K562 (cell line): ENCODE data around the gene MCM9. TPM values are rescaled to one million over a fixed set of nuclear protein-coding genes. Genes with fewer than 3 reads are reported as not detected.

ENCODE experiments used
- GTF2F1 ChIP-seq: IDR thresholded peaks from 2 replicates; pipeline ENCODE4 v1.6.1; 2011; ENCODE audit warnings: low read depth, low read length, improper control_type of control experiment
- HNRNPL ChIP-seq: fragments of 200-400 bp; formaldehyde crosslinking; IDR thresholded peaks from 2 replicates; pipeline ENCODE4 v1.6.1; 2017; ENCODE audit warnings: low read depth, mild to moderate bottlenecking, low read length
- HNRNPUL1 ChIP-seq: fragments of 200-400 bp; formaldehyde crosslinking; IDR thresholded peaks from 2 replicates; pipeline ENCODE4 v1.6.1; 2017; ENCODE audit warnings: low read length
- KHSRP ChIP-seq: fragments of 450-650 bp; IDR thresholded peaks from 2 replicates; pipeline ENCODE4 v1.6.1; 2017
- MAFK ChIP-seq: IDR thresholded peaks from 2 replicates; pipeline ENCODE4 v1.6.1; 2011; ENCODE audit warnings: low read length, improper control_type of control experiment
- MTA2 ChIP-seq: fragments of 450-650 bp; IDR thresholded peaks from 2 replicates; pipeline ENCODE4 v1.6.1; 2016; ENCODE audit warnings: low read depth
- NCOA2 ChIP-seq, 2 experiments: fragments of 450-650 bp; IDR thresholded peaks; 2 replicates each; pipeline ENCODE4 v1.6.1; 2018; ENCODE audit warnings: mild to moderate bottlenecking in 2 of 2, moderate library complexity in 1 of 2; ENCODE audit not compliant: partially characterized antibody in 2 of 2
- NR0B1 ChIP-seq: fragments of 450-650 bp; IDR thresholded peaks from one replicate; pipeline ENCODE4 v1.6.1; 2018; ENCODE audit warnings: mild to moderate bottlenecking, moderate library complexity; ENCODE audit not compliant: partially characterized antibody
- ZBTB1 ChIP-seq: sonication (generic); formaldehyde crosslinking; IDR thresholded peaks from 2 replicates; pipeline ENCODE4 v1.8.1; 2023; ENCODE audit warnings: missing genetic modification reagents, low read depth, mild to moderate bottlenecking, borderline replicate concordance
- ZEB2 ChIP-seq: fragments of 450-650 bp; IDR thresholded peaks from 2 replicates; pipeline ENCODE4 v1.6.1; 2016
- ZNF23 ChIP-seq: fragments of 250-450 bp; sonication (Bioruptor Pico); IDR thresholded peaks from 2 replicates; pipeline ENCODE4 v1.4.0; 2020; ENCODE audit warnings: mild to moderate bottlenecking
- ZNF354B ChIP-seq: fragments of 250-450 bp; sonication (Bioruptor Pico); IDR thresholded peaks from 2 replicates; pipeline ENCODE4 v1.4.0; 2020
- ZNF398 ChIP-seq: fragments of 250-450 bp; sonication (Bioruptor Pico); IDR thresholded peaks from 2 replicates; pipeline ENCODE4 v1.8.0; 2021; ENCODE audit warnings: moderate library complexity, mild to moderate bottlenecking, inconsistent platforms
- ZNF740 ChIP-seq, 3 experiments: fragments of 200-800 bp in 1 of 3; sonication (Bioruptor generic) in 1 of 3; sonication (generic) in 1 of 3; formaldehyde crosslinking in 1 of 3; IDR thresholded peaks; 2 replicates each; pipeline versions ENCODE4 v1.6.1 to v1.8.0; 2016 to 2022; ENCODE audit warnings: mild to moderate bottlenecking in 2 of 3, missing compliant biosample characterization in 2 of 3, missing genetic modification characterization in 2 of 3, missing genetic modification reagents in 1 of 3
- ZNF766 ChIP-seq: fragments of 200-800 bp; sonication (Bioruptor generic); conservative IDR thresholded peaks from 2 replicates; pipeline ENCODE4 v1.6.1; 2016; ENCODE audit warnings: missing genetic modification characterization, missing compliant biosample characterization
- polyA plus RNA-seq, 8 experiments: library from polyadenylated mRNA; depleted of rRNA in 4 of 8; stranded (reverse) in 5 of 8; unstranded in 3 of 8; fragments of >200 nt; fragmentation: Nextera tagmentation in 2 of 8; fragmentation: Illumina TruSeq in 1 of 8; extraction: Ambion mirVana in 2 of 8; extraction: Trizol in 1 of 8; gene quantifications; 2 replicates each; pipeline versions ENCODE4 v1.2.1 to v1.2.3, GENCODE V29; 2011 to 2014; ENCODE audit warnings: inconsistent platforms in 1 of 8, missing spikeins in 1 of 8
- total RNA-seq, 7 experiments: library from RNA; depleted of rRNA in 6 of 7; stranded (reverse); fragments of >200 nt in 6 of 7; fragmentation: Illumina TruSeq in 2 of 7; extraction: Trizol in 2 of 7; gene quantifications; 2 replicates each; pipeline versions ENCODE4 v1.2.1 to v1.2.3, GENCODE V29; 2011 to 2021; ENCODE audit warnings: low replicate concordance in 1 of 7
- TF ChIP-seq, protein P1 (sequence below): sonication (generic); formaldehyde crosslinking; IDR thresholded peaks from 2 replicates; pipeline ENCODE4 v1.8.1; 2023; ENCODE audit warnings: mild to moderate bottlenecking, missing genetic modification reagents
- TF ChIP-seq, protein P2 (sequence below): sonication (generic); formaldehyde crosslinking; IDR thresholded peaks from 2 replicates; pipeline ENCODE4 v1.8.0; 2022; ENCODE audit warnings: missing genetic modification reagents, mild to moderate bottlenecking, moderate library complexity, borderline replicate concordance
- TF ChIP-seq, protein P3 (sequence below): fragments of 450-650 bp; formaldehyde crosslinking; IDR thresholded peaks from 2 replicates; pipeline ENCODE4 v1.4.0; 2020; ENCODE audit warnings: mild to moderate bottlenecking, mixed read lengths

The MCM9 gene
- total and polyA plus RNA-seq, 9 of the 15 experiments (the other 6 are each of a cell fraction or from before 2014, with no cell fraction given), result 4.8 to 16.7 (median 11.6) TPM

DNA sequence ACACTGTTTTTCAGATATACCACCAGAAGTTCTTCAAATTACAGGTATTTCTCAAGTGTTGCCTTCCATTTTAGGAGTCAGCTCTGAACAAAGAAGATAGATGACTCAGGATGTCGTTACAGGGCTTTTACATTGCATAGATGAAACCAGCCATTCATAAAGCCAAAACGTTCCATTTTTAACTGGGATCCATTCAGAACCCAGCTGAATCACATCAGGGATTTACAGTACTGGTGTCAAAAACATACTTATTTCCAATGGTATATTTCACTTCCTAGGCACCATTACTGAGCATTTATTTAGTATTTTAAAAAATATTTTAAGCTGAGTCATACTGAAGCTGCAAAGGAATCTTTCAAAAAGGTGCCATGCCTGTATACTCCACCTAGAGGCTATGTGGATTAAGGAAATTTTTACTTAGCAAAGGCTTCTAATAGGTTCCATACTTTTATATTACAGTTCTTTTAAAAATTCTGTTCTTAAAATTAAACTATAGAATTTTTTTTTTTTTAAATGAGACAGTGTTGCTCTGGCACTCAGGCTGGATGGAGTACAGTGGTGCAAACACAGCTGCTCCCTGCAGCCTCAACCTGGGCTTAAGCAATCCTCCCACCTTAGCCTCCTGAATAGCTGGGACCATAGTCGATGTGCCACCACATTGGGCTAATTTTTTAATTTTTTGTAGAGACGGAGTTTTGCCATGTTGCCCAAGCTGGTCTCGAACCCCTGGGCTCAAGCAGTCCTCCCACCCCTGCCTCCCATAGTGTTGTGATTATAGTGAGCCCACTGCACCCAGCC, 38.4 kb downstream of the MCM9 start (continued):
- no peak for TF ChIP-seq NR0B1
- TF ChIP-seq ZBTB1 (CRISPR knock-in tag), result no peak
- TF ChIP-seq ZNF398, result no peak
- no peak for TF ChIP-seq ZNF740 (CRISPR knock-in tag; IDR thresholded peaks at IDR 0.05)
- no peak for TF ChIP-seq ZNF740 (tag; IDR thresholded peaks at IDR 0.05)
- no peak for TF ChIP-seq NCOA2 (IDR thresholded peaks at IDR 0.05; ENCODE audit: partially characterized antibody in 2 of 2)
- TF ChIP-seq ZNF766 (CRISPR knock-in tag), result no peak; the same call in 1 of the 2 replicates
- TF ChIP-seq, protein P1, sequence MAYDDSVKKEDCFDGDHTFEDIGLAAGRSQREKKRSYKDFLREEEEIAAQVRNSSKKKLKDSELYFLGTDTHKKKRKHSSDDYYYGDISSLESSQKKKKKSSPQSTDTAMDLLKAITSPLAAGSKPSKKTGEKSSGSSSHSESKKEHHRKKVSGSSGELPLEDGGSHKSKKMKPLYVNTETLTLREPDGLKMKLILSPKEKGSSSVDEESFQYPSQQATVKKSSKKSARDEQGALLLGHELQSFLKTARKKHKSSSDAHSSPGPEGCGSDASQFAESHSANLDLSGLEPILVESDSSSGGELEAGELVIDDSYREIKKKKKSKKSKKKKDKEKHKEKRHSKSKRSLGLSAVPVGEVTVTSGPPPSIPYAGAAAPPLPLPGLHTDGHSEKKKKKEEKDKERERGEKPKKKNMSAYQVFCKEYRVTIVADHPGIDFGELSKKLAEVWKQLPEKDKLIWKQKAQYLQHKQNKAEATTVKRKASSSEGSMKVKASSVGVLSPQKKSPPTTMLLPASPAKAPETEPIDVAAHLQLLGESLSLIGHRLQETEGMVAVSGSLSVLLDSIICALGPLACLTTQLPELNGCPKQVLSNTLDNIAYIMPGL (CRISPR knock-in tag), result no peak
- peak; percentile 87 for TF ChIP-seq MAFK
- TF ChIP-seq ZNF354B, result no peak
- TF ChIP-seq, protein P2, sequence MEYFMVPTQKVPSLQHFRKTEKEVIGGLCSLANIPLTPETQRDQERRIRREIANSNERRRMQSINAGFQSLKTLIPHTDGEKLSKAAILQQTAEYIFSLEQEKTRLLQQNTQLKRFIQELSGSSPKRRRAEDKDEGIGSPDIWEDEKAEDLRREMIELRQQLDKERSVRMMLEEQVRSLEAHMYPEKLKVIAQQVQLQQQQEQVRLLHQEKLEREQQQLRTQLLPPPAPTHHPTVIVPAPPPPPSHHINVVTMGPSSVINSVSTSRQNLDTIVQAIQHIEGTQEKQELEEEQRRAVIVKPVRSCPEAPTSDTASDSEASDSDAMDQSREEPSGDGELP (CRISPR knock-in tag), result no peak
- TF ChIP-seq, protein P3, sequence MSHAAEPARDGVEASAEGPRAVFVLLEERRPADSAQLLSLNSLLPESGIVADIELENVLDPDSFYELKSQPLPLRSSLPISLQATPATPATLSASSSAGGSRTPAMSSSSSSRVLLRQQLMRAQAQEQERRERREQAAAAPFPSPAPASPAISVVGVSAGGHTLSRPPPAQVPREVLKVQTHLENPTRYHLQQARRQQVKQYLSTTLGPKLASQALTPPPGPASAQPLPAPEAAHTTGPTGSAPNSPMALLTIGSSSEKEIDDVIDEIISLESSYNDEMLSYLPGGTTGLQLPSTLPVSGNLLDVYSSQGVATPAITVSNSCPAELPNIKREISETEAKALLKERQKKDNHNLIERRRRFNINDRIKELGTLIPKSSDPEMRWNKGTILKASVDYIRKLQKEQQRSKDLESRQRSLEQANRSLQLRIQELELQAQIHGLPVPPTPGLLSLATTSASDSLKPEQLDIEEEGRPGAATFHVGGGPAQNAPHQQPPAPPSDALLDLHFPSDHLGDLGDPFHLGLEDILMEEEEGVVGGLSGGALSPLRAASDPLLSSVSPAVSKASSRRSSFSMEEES (CRISPR knock-in tag), result no peak
- no peak for TF ChIP-seq ZEB2
- no peak for TF ChIP-seq ZNF23
- no peak for TF ChIP-seq GTF2F1
- TF ChIP-seq HNRNPL, result no peak
- TF ChIP-seq HNRNPUL1, result no peak
- TF ChIP-seq MTA2, result no peak
- TF ChIP-seq KHSRP, result no peak
